Neural crest cell (in vitro differentiated cells): Measurements from ENCODE around the gene UGT2B11. TPM values are rescaled to one million over a fixed set of nuclear protein-coding genes. Genes with fewer than 3 reads are reported as not detected.
"Not testable (repeated sequence)": the region's sequence is repeated elsewhere in the genome, so short reads cannot be mapped to it uniquely, and the experiment has no call there.

Experiments used
- DNase-seq: peaks from one replicate; pipeline ENCODE4 v3.0.0; 2021; ENCODE audit warnings: low read depth, mixed read lengths, low spot score
- H3K27ac Mint-ChIP-seq: one replicate; pipeline ENCODE4 v1.8.0; 2021; ENCODE audit warnings: mild to moderate bottlenecking, mixed read lengths; ENCODE audit not compliant: unreplicated experiment
- H3K27me3 Mint-ChIP-seq: 2 replicates; pipeline ENCODE4 v1.8.0; 2021; ENCODE audit warnings: low read depth, mild to moderate bottlenecking, mixed read lengths
- H3K36me3 Mint-ChIP-seq: 2 replicates; pipeline ENCODE4 v1.8.0; 2021; ENCODE audit warnings: low read depth, mild to moderate bottlenecking, mixed read lengths
- H3K4me1 Mint-ChIP-seq: 2 replicates; pipeline ENCODE4 v1.8.0; 2021; ENCODE audit warnings: mixed read lengths
- H3K4me3 Mint-ChIP-seq: one replicate; pipeline ENCODE4 v1.8.0; 2021; ENCODE audit warnings: mild to moderate bottlenecking, mixed read lengths
- H3K9me3 Mint-ChIP-seq: 2 replicates; pipeline ENCODE4 v1.8.0; 2021; ENCODE audit warnings: mixed read lengths
- CTCF ChIP-seq: fragments of 200-600 bp; sonication (generic); conservative IDR thresholded peaks from 2 replicates; pipeline ENCODE4 v1.5.0; 2021; ENCODE audit warnings: antibody characterized with exemption, mild to moderate bottlenecking
- total RNA-seq: library from RNA; stranded (reverse); gene quantifications from 2 replicates; pipeline ENCODE4 v1.2.1, GENCODE V29; 2021

Gene UGT2B11
- total RNA-seq, 1 donor from 2014 or later = not detected

- H3K4me1 Mint-ChIP-seq, DNase-seq, H3K9me3 Mint-ChIP-seq, H3K4me3 Mint-ChIP-seq, H3K27me3 Mint-ChIP-seq, H3K36me3 Mint-ChIP-seq, H3K27ac Mint-ChIP-seq: not testable (repeated sequence)
Measured at GRCh38 chr4:69179817-69180216, 34.7 kb downstream of the UGT2B11 start.

GRCh38 chr4:69178751-69179205 lies 35.8 kb downstream of the UGT2B11 start:
- DNase-seq, H3K4me3 Mint-ChIP-seq, H3K36me3 Mint-ChIP-seq, H3K9me3 Mint-ChIP-seq, H3K27ac Mint-ChIP-seq, H3K27me3 Mint-ChIP-seq, H3K4me1 Mint-ChIP-seq: not testable (repeated sequence)

- H3K36me3 Mint-ChIP-seq, H3K4me1 Mint-ChIP-seq, H3K27ac Mint-ChIP-seq, H3K9me3 Mint-ChIP-seq, H3K4me3 Mint-ChIP-seq, H3K27me3 Mint-ChIP-seq: not testable (repeated sequence)
- peak; percentile 59 for DNase-seq
- peak; percentile 78 for TF ChIP-seq CTCF
Measured at GRCh38 chr4:69170233-69171134, 44.1 kb downstream of the UGT2B11 start.

GRCh38 chr4:69169171-69169570 lies 45.4 kb downstream of the UGT2B11 start:
- not testable (repeated sequence) for H3K4me3 Mint-ChIP-seq, H3K9me3 Mint-ChIP-seq, H3K27me3 Mint-ChIP-seq, H3K4me1 Mint-ChIP-seq, DNase-seq, H3K27ac Mint-ChIP-seq, H3K36me3 Mint-ChIP-seq

- peaks cover 7% of the 10 kb centered on the region for H3K9me3 Mint-ChIP-seq
- H3K36me3 Mint-ChIP-seq = peaks cover 6% of the 10 kb centered on the region
- DNase-seq = no peak
Measured at GRCh38 chr4:69167300-69167699, 47.2 kb downstream of the UGT2B11 start.

GRCh38 chr4:69166376-69166775 lies 48.2 kb downstream of the UGT2B11 start:
- H3K36me3 Mint-ChIP-seq, DNase-seq, H3K4me3 Mint-ChIP-seq: not testable (repeated sequence)

More at GRCh38 chr4:69167300-69167699, 47.2 kb downstream of the UGT2B11 start:
- Mint-ChIP-seq H3K27me3 (no peaks in the 10 kb centered on the region), H3K4me3 (no peak overlapping the region), H3K27ac (no peak overlapping the region), H3K4me1 (peaks cover 5% of the 10 kb centered on the region)
- no peak for TF ChIP-seq CTCF

GRCh38 chr4:69165707-69166106 lies 48.8 kb downstream of the UGT2B11 start:
- not testable (repeated sequence) for H3K27ac Mint-ChIP-seq, H3K9me3 Mint-ChIP-seq, H3K4me3 Mint-ChIP-seq, H3K36me3 Mint-ChIP-seq, H3K27me3 Mint-ChIP-seq, DNase-seq, H3K4me1 Mint-ChIP-seq

More at GRCh38 chr4:69166376-69166775, 48.2 kb downstream of the UGT2B11 start:
- H3K27me3 Mint-ChIP-seq, H3K4me1 Mint-ChIP-seq, H3K9me3 Mint-ChIP-seq, H3K27ac Mint-ChIP-seq: not testable (repeated sequence)

GRCh38 chr4:69156913-69157312 lies 57.6 kb downstream of the UGT2B11 start:
- Mint-ChIP-seq H3K4me1 (no peaks in the 10 kb centered on the region), H3K27me3 (no peaks in the 10 kb centered on the region), H3K36me3 (no peaks in the 10 kb centered on the region), H3K9me3 (no peaks in the 10 kb centered on the region), H3K4me3 (no peak overlapping the region), H3K27ac (no peak overlapping the region)
- no peak for DNase-seq
- peak; percentile 37 for TF ChIP-seq CTCF
